H9 (cell line): ENCODE measurements around the gene TRAPPC2L. TPM values are rescaled to one million over a fixed set of nuclear protein-coding genes. Genes with fewer than 3 reads are reported as not detected.

Experiments used
- DNase-seq: peaks from one replicate; pipeline ENCODE4 v3.0.0-alpha.2; 2017
- H2AFZ ChIP-seq: one replicate; pipeline ENCODE4 v1.6.1; 2013; ENCODE audit warnings: mild to moderate bottlenecking, low read length, control low read depth, moderate library complexity
- H2AK5ac ChIP-seq: 2 replicates; pipeline ENCODE4 v1.6.1; 2013; ENCODE audit warnings: low read length, control low read depth, mixed read lengths; ENCODE audit not compliant: insufficient read length
- H2BK120ac ChIP-seq: one replicate; pipeline ENCODE4 v1.6.1; 2013; ENCODE audit warnings: low read depth, mild to moderate bottlenecking, low read length, control low read depth, inconsistent platforms; ENCODE audit not compliant: poor library complexity, severe bottlenecking
- H2BK12ac ChIP-seq: 2 replicates; pipeline ENCODE4 v1.6.1; 2013; ENCODE audit warnings: low read length, control low read depth, mixed read lengths, low read depth; ENCODE audit not compliant: insufficient read length
- H2BK15ac ChIP-seq: 2 replicates; pipeline ENCODE4 v1.6.1; 2013; ENCODE audit warnings: low read depth, low read length, control low read depth
- H2BK20ac ChIP-seq: one replicate; pipeline ENCODE4 v1.6.1; 2013; ENCODE audit warnings: low read depth, mild to moderate bottlenecking, low read length, control low read depth, inconsistent platforms; ENCODE audit not compliant: poor library complexity, severe bottlenecking
- H2BK5ac ChIP-seq: 2 replicates; pipeline ENCODE4 v1.6.1; 2013; ENCODE audit warnings: low read length, control low read depth, mixed read lengths; ENCODE audit not compliant: insufficient read length
- H3K14ac ChIP-seq: 2 replicates; pipeline ENCODE4 v1.6.1; 2013; ENCODE audit warnings: low read length, control low read depth; ENCODE audit not compliant: insufficient read depth
- H3K18ac ChIP-seq: 2 replicates; pipeline ENCODE4 v1.6.1; 2013; ENCODE audit warnings: low read depth, mild to moderate bottlenecking, mixed read lengths, low read length, control low read depth; ENCODE audit not compliant: insufficient read length
- H3K23ac ChIP-seq: 2 replicates; pipeline ENCODE4 v1.6.1; 2013; ENCODE audit warnings: low read length, control low read depth, mixed read lengths, low read depth; ENCODE audit not compliant: insufficient read length
- H3K23me2 ChIP-seq: 2 replicates; pipeline ENCODE4 v1.6.1; 2013; ENCODE audit warnings: low read depth, mild to moderate bottlenecking, mixed read lengths, low read length, control low read depth; ENCODE audit not compliant: insufficient read length, poor library complexity, severe bottlenecking
- H3K27ac ChIP-seq: 2 replicates; pipeline ENCODE4 v1.5.1; 2013; ENCODE audit warnings: low read length, control low read depth, mixed read lengths, low read depth; ENCODE audit not compliant: insufficient read length
- H3K27me3 ChIP-seq: 2 replicates; pipeline ENCODE4 v1.6.1; 2013; ENCODE audit warnings: low read length, control low read depth, inconsistent platforms; ENCODE audit not compliant: insufficient read depth
- H3K4ac ChIP-seq: 2 replicates; pipeline ENCODE4 v1.6.1; 2013; ENCODE audit warnings: low read depth, mild to moderate bottlenecking, control low read depth, inconsistent platforms, low read length, moderate library complexity
- H3K4me1 ChIP-seq: 2 replicates; pipeline ENCODE4 v1.6.1; 2013; ENCODE audit warnings: low read length, control low read depth, inconsistent platforms; ENCODE audit not compliant: insufficient read depth
- H3K4me2 ChIP-seq: 2 replicates; pipeline ENCODE4 v1.6.1; 2013; ENCODE audit warnings: low read length, control low read depth, mixed read lengths; ENCODE audit not compliant: insufficient read length, insufficient read depth
- H3K56ac ChIP-seq: 2 replicates; pipeline ENCODE4 v1.6.1; 2013; ENCODE audit warnings: low read depth, mild to moderate bottlenecking, mixed read lengths, low read length, control low read depth; ENCODE audit not compliant: insufficient read length
- H3K79me1 ChIP-seq: 2 replicates; pipeline ENCODE4 v1.6.1; 2013; ENCODE audit warnings: low read depth, mild to moderate bottlenecking, moderate library complexity, low read length, control low read depth, inconsistent platforms; ENCODE audit not compliant: insufficient read depth, poor library complexity, severe bottlenecking
- H3K79me2 ChIP-seq: 2 replicates; pipeline ENCODE4 v1.6.1; 2013; ENCODE audit warnings: low read length, control low read depth, inconsistent platforms; ENCODE audit not compliant: insufficient read depth
- H3K9ac ChIP-seq: 2 replicates; pipeline ENCODE4 v1.6.1; 2013; ENCODE audit warnings: low read length, control low read depth, mixed read lengths; ENCODE audit not compliant: insufficient read length; ENCODE audit errors: extremely low read depth
- H3K9me3 ChIP-seq: one replicate; pipeline ENCODE4 v1.6.1; 2013; ENCODE audit warnings: low read depth, low read length, inconsistent platforms; ENCODE audit not compliant: control insufficient read depth
- H3T11ph ChIP-seq: one replicate; pipeline ENCODE4 v1.6.1; 2013; ENCODE audit warnings: mild to moderate bottlenecking, low read length, control low read depth, inconsistent platforms
- H4K20me1 ChIP-seq: one replicate; pipeline ENCODE4 v1.6.1; 2013; ENCODE audit not compliant: control insufficient read depth, insufficient read length, insufficient read depth
- H4K5ac ChIP-seq: 2 replicates; pipeline ENCODE4 v1.6.1; 2013; ENCODE audit warnings: low read depth, mild to moderate bottlenecking, mixed read lengths, low read length, control low read depth; ENCODE audit not compliant: insufficient read length
- H4K8ac ChIP-seq: replicated peaks from 2 replicates; pipeline ENCODE4 v1.6.1; 2013; ENCODE audit warnings: low read length, control low read depth, mixed read lengths, low read depth; ENCODE audit not compliant: insufficient read length
- H4K91ac ChIP-seq: 2 replicates; pipeline ENCODE4 v1.6.1; 2013; ENCODE audit warnings: low read depth, mild to moderate bottlenecking, moderate library complexity, mixed read lengths, low read length, control low read depth; ENCODE audit not compliant: insufficient read length
- H3K27ac Mint-ChIP-seq, 3 experiments: 2 replicates in 2 of 3; 3 replicates in 1 of 3; pipeline ENCODE4 v1.8.0; 2020 to 2021; ENCODE audit warnings: mixed read lengths in 3 of 3, mild to moderate bottlenecking in 1 of 3, moderate library complexity in 1 of 3
- H3K27me3 Mint-ChIP-seq: 2 replicates; pipeline ENCODE4 v1.8.0; 2021; ENCODE audit warnings: low read depth, mild to moderate bottlenecking, moderate library complexity, mixed read lengths
- H3K36me3 Mint-ChIP-seq, 3 experiments: 2 replicates in 2 of 3; 3 replicates in 1 of 3; pipeline ENCODE4 v1.8.0; 2020 to 2021; ENCODE audit warnings: low read depth in 3 of 3, mixed read lengths in 3 of 3; ENCODE audit not compliant: insufficient read depth in 1 of 3
- H3K4me1 Mint-ChIP-seq, 2 experiments: 2 replicates each; pipeline ENCODE4 v1.8.0; 2020; ENCODE audit warnings: mixed read lengths in 2 of 2
- H3K4me3 Mint-ChIP-seq, 2 experiments: 2 replicates in 1 of 2; 3 replicates in 1 of 2; pipeline ENCODE4 v1.8.0; 2020 to 2021; ENCODE audit warnings: mild to moderate bottlenecking in 2 of 2, mixed read lengths in 2 of 2, moderate library complexity in 1 of 2
- H3K9me3 Mint-ChIP-seq, 2 experiments: 2 replicates in 1 of 2; 3 replicates in 1 of 2; pipeline ENCODE4 v1.8.0; 2020; ENCODE audit warnings: mild to moderate bottlenecking in 2 of 2, mixed read lengths in 2 of 2, moderate library complexity in 1 of 2
- WGBS: extraction: QIAGEN DNeasy Blood & Tissue Kit; methylation state at CpG from one replicate; pipeline ENCODE4 v1.1.7; 2013; ENCODE audit warnings: missing lambda C conversion rate, low lambda C conversion rate, mixed read lengths; ENCODE audit not compliant: insufficient read length; ENCODE audit errors: extremely low coverage; 5-methylcytosine and 5-hydroxymethylcytosine counted together
- total RNA-seq: library from RNA; stranded (reverse); gene quantifications from 2 replicates; pipeline ENCODE4 v1.2.1, GENCODE V29; 2021
- TF ChIP-seq, protein P1 (sequence below): fragments of 200-600 bp; sonication (generic); conservative IDR thresholded peaks from 3 replicates; pipeline ENCODE4 v1.8.0; 2021; ENCODE audit warnings: antibody characterized with exemption, mild to moderate bottlenecking

TRAPPC2L gene
- total RNA-seq, 1 experiment from 2014 or later = 90.3 TPM

DNA sequence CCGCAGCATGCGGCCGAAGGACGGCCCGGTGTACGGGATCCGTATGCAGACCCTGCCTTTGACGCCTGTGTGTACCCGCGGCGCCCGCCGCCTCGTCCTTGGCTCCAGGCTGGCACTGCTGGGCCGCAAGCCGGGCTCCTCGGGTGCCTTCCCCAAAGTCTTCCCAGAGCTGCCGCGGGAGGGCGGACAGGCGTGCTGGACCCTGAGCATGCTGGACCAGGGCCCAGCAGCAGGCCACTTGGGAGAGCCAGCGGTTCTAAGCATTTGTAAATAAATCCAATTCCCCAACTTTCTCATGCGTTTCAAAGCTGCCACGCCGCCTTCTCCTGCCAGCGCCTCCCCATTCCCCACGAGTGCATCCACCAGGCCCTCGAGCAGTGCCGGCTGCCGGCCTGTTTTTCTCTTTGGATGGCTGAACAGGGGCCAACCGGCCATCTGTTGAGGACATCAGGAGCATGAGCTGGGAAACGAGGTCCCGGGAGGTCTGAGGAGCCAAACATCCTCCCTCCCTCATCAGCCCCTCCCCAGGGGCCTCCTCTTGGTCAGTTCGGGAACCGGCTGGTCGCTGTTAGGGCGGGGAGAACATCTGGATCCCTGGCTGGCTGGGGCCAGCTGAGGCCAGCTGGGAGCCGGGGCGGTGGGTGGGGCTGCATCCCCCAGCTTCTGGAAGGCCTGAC lies 30.1 kb downstream of the TRAPPC2L start:
- no peaks in the 10 kb centered on the region for H3K9me3 ChIP-seq
- no peaks in the 10 kb centered on the region for H4K20me1 ChIP-seq
- WGBS = no CpG with 5 or more reads among the region's 39 CpGs
- no peaks in the 10 kb centered on the region for H3K36me3 Mint-ChIP-seq
- H3K56ac ChIP-seq = no peak overlapping the region
- TF ChIP-seq, protein P1, sequence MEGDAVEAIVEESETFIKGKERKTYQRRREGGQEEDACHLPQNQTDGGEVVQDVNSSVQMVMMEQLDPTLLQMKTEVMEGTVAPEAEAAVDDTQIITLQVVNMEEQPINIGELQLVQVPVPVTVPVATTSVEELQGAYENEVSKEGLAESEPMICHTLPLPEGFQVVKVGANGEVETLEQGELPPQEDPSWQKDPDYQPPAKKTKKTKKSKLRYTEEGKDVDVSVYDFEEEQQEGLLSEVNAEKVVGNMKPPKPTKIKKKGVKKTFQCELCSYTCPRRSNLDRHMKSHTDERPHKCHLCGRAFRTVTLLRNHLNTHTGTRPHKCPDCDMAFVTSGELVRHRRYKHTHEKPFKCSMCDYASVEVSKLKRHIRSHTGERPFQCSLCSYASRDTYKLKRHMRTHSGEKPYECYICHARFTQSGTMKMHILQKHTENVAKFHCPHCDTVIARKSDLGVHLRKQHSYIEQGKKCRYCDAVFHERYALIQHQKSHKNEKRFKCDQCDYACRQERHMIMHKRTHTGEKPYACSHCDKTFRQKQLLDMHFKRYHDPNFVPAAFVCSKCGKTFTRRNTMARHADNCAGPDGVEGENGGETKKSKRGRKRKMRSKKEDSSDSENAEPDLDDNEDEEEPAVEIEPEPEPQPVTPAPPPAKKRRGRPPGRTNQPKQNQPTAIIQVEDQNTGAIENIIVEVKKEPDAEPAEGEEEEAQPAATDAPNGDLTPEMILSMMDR = no peak
- no peak overlapping the region for H4K8ac ChIP-seq
- no peak overlapping the region for H2AFZ ChIP-seq
- H2BK5ac ChIP-seq = no peak overlapping the region
- H3K4me1 Mint-ChIP-seq = peaks cover 0 to 4% of the 10 kb centered on the region in 2 experiments; a peak in 1 of 4 replicates
- no peaks in the 10 kb centered on the region for H3K79me2 ChIP-seq
- H3K9me3 Mint-ChIP-seq = peaks cover 0 to 8% of the 10 kb centered on the region in 2 experiments; a peak in 4 of 5 replicates
- no peak overlapping the region for H3T11ph ChIP-seq
- H2AK5ac ChIP-seq = no peak overlapping the region
- no peak overlapping the region for H3K14ac ChIP-seq
- H3K27me3 Mint-ChIP-seq = peaks cover 11% of the 10 kb centered on the region
- H3K27ac ChIP-seq = no peak overlapping the region
- DNase-seq = no peak
- H3K4me1 ChIP-seq = no peaks in the 10 kb centered on the region
- no peak overlapping the region for H2BK12ac ChIP-seq
- H2BK15ac ChIP-seq = no peak overlapping the region
- H2BK120ac ChIP-seq = no peak overlapping the region
- H3K23ac ChIP-seq = no peak overlapping the region
- no peak overlapping the region for H3K4me3 Mint-ChIP-seq
- no peak overlapping the region for H3K9ac ChIP-seq
- H3K4ac ChIP-seq = no peak overlapping the region
- H3K79me1 ChIP-seq = no peaks in the 10 kb centered on the region
- H3K4me2 ChIP-seq = no peak overlapping the region
- H3K18ac ChIP-seq = no peak overlapping the region
- no peak overlapping the region for H4K5ac ChIP-seq
- no peaks in the 10 kb centered on the region for H3K27me3 ChIP-seq
- H3K23me2 ChIP-seq = no peaks in the 10 kb centered on the region
- no peak overlapping the region for H4K91ac ChIP-seq
- H3K27ac Mint-ChIP-seq = no peak overlapping the region
- H2BK20ac ChIP-seq = no peak overlapping the region
